RCC 7860 (cell line): ENCODE measurements around the gene ELK1.
"Not testable (repeated sequence)": the region's sequence is repeated elsewhere in the genome, so short reads cannot be mapped to it uniquely, and the experiment has no call there.

ENCODE experiments used
- DNase-seq: peaks from one replicate; pipeline ENCODE4 v3.0.0-alpha.2; 2015; ENCODE audit warnings: low spot score
- FAIRE-seq: peaks from 2 replicates; lab custom pipeline; 2012; peaks lifted over from hg19 to GRCh38; lab: Jason Lieb, UNC

ELK1 gene

GRCh38 chrX:47613082-47613481 is 37.3 kb downstream of the ELK1 start:
- FAIRE-seq (no peak), DNase-seq (peak; percentile 10)

GRCh38 chrX:47612418-47612817 is 37.9 kb downstream of the ELK1 start:
- DNase-seq: no peak
- FAIRE-seq: no peak

DNA sequence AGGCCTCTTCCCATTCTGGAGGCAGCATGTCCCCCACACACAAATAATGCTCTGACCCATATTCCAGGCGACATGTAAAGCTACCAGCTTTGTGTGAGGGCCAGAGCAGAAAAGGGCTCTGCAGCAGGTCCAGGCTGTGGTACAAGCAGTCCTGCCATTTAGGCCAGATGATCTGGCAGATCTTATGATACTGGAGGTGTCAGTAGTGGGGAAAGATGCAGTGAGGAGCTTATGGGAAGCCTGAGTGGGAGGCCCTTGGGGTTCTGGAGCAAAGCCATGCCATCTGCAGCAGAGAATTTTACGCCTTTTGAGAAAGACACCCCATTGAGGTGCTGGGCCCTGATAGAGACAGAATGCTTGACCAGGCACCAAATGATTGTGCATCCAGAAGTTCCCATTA is 38.4 kb downstream of the ELK1 start:
- DNase-seq (no peak), FAIRE-seq (no peak)

- DNase-seq (no peak), FAIRE-seq (no peak)
Measured at GRCh38 chrX:47611489-47611888, 38.9 kb downstream of the ELK1 start.

DNA sequence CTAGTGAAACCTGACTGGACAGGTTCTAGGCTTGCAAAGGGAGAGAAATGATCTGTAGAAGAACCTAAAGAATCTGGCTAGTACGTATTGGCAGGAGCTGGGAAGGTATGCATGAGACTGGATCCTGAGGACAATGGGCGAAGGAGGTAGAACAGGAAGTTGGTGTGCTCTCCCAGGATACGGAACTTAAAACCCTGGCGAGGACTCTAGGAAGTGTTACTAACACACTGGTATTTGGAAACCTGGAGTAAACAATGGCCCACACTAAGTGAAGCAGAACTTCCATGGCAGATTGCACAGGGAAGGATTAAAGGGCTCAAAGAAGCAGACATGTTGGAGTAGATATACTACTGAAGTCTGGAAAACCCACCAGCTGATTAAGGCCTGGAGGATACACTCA is 39.9 kb downstream of the ELK1 start:
- DNase-seq (no peak), FAIRE-seq (no peak)

GRCh38 chrX:47608130-47608810 is 42.1 kb downstream of the ELK1 start:
- DNase-seq: no peak
- no peak for FAIRE-seq

DNA sequence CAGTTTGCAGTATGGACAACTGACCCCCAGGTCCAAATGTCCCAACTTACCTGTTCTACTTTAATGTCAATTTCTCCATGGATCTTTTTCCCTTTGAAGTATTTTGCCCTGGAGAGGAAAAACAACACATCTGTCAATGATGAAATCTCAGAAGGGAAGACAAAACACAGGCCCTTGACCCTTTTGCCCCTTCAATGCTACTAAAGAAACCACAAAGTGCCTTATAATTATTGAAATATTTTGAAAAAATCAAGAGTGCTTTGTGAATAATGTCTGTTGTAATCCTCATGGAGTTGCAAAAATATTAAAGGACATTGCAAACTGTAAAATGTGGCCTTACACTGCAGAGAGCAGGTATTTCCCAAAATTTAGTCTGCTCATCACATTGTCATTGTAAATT is 43.3 kb downstream of the ELK1 start:
- FAIRE-seq: no peak
- no peak for DNase-seq

DNA sequence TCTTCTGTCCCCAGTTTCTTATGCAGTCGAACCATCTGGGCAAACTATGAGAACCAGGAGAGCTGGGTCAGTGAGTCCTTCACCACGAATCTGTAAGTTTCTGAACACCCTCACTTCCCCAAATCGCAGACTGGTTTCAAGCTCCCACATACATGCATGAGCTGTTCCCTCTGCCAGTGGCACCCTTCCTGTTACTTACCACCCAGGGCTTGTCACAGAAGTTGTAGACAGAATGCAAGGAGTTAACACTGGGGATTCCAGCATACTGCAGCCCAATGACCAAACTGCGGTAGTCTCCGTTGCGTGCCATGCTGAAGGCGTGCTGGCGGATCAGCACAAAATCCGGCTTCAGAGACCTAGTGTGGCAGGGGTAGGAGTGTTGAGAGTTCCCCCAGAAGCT is 45.3 kb downstream of the ELK1 start:
- FAIRE-seq (no peak), DNase-seq (no peak)

DNA sequence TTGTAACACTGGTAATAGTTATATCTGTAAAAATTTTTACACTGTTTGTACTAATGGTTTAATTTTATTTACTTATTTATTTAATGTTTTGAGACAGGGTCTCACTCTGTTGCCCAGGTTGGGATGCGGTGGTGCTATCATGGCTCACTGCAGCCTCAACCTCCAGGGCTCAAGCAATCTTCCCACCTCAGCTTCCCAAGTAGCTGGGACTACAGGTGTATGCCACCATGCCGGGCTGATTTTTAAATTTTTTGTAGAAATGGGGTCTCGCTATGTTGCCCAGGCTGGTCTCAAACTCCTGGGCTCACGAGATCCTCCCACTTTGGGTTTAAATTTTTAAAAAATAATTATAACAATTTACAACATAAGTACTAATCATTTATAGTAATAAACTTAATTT is 47.2 kb downstream of the ELK1 start:
- FAIRE-seq, DNase-seq: not testable (repeated sequence)

- FAIRE-seq (no peak), DNase-seq (no peak)
Measured at GRCh38 chrX:47597222-47597621, 53.1 kb downstream of the ELK1 start.

- DNase-seq: no peak
- no peak for FAIRE-seq
Measured at GRCh38 chrX:47596256-47596655, 54.1 kb downstream of the ELK1 start.

- FAIRE-seq (no peak), DNase-seq (no peak)
Measured at GRCh38 chrX:47595716-47596251, 54.6 kb downstream of the ELK1 start.

GRCh38 chrX:47593522-47593921 is 56.8 kb downstream of the ELK1 start:
- no peak for FAIRE-seq

DNA sequence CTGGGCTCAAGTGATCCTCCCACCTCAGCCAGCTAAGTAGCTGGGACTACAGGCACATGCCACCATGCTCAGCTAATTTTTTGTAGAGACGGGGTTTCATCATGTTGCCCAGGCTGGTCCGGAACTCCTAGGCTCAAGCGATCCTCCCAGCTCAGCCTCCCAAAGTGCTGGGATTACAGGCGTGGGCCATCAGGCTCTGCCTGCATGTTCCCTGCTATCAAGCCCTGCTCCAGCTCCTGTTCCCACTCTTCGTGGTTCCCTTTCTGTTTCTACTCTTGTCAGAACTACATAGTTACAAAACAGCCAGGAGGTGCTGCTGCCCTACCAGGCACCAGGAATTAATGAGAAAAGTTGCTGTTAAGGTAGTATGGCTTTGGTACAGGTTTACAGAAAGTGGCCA is 59.4 kb downstream of the ELK1 start:
- no peak for FAIRE-seq

More at GRCh38 chrX:47593522-47593921, 56.8 kb downstream of the ELK1 start:
- DNase-seq: no peak

GRCh38 chrX:47587906-47588735 is 62.2 kb downstream of the ELK1 start:
- FAIRE-seq: no peak
- no peak for DNase-seq

More for the DNA sequence above, 59.4 kb downstream of the ELK1 start:
- no peak for DNase-seq

- DNase-seq (no peak), FAIRE-seq (no peak)
Measured at GRCh38 chrX:47587091-47587891, 63.1 kb downstream of the ELK1 start.

GRCh38 chrX:47586043-47586787 is 64.1 kb downstream of the ELK1 start:
- FAIRE-seq (no peak), DNase-seq (no peak)
